Stimulated activated CD8-positive, alpha-beta memory T cell treated with anti-CD3 and anti-CD28 coated beads, Interleukin-12 subunit alpha, Interleukin-12 subunit beta, amount 100 ng/mL, for 4 hours (primary cell): Measurements from ENCODE around the gene PSMB7.

Experiments
- DNase-seq: peaks from one replicate; pipeline ENCODE4 v3.0.0-alpha.2; 2020; ENCODE audit warnings: low read depth

The PSMB7 gene

DNA sequence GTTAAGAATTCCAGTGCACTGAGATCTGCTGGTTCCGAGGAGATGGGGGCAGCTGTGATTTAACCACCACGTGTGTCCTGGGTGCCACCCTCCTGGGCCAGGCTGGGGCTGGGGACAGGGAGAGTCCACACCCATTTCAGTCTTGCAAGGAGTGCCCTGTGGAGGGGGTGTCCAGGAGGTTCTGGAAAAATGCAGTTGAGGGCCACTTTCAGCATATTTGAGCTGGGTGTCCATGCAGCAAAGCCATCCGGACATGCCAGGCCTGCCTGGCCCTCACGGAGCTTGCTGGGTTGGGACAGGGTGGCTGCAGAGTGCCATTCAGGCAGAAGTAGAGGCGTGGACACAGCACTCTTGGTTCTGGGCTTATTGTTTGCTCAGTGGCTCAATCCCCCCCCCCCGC is 89.4 kb downstream of the PSMB7 start:
- DNase-seq: no peak

DNA sequence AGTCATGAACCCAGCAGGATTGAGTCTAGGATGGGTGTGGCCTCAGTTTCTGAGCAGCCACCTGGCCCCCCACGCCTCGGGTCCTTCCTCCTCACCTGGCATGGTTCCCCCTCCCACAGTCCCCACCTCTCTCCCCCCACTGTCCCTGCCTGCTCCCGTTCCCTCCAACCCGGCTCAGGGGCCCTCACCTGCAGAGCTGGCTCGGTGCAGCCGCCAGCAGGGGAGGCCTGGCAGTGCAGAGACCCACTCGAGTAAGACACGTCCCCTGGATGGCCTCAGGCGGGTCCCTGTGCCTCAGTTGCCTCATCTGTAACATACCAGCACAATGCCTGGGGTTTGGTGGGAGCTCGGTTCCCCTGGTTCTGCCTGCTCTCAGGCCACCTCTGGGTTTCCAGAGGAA is 91.3 kb downstream of the PSMB7 start:
- no peak for DNase-seq

DNA sequence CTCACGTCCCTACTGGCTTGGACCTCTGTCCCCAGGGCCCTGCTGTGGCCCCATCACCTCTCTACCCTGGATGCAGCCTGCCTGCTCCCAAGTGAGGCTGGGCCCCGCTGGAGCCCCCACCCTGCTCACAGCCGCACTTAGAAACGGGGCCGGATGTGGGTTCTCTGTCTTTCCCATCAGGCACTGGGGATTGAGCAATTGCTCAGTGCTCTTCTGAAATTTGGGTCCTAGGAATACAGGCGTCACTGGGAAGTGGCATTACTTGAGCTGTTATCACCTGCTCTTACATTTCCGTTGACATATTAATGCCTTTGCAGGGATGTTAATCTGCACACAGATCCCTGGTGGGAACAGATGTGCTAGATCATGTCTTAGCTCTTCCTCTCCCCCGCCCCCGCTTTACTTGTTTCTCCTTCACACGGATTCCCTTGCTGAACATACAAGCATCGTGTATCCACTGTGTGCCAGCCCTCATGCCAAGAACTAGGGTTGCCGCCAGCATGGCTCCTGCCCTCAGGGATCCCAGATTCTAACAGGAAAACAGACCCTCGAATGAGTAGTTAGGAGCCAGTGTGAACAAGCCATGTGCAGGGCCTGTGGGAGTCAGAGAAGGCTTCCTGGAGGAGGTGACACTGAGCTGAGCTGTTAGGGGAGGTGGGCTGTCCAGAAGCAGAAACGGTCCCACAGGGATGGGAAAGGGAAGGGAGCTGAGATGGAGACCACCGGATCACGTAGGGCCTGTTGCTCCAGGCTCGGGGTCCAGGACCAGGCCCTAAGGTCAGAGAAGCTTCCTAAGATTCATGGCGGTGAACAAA is 92.4 kb downstream of the PSMB7 start:
- DNase-seq: no peak

DNA sequence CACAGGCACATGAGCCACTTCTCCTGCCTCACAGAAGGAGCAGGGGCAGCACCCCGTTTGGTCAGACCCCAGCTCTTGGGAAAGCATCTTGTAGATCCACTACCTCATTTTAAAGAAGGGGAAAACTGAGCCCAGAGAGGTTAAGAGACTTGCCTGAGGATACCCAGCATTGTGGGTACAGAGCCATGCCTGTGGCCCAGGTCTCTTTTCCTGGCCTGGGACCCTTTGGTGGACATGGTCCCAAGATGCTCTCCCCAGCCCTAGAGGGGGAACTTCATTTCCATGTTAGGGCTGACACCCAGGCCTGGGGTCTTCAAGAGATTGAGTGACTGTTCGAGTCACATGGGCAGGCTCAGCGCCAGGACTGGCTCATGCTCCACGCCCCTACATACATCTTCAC is 93.3 kb downstream of the PSMB7 start:
- DNase-seq: no peak

DNA sequence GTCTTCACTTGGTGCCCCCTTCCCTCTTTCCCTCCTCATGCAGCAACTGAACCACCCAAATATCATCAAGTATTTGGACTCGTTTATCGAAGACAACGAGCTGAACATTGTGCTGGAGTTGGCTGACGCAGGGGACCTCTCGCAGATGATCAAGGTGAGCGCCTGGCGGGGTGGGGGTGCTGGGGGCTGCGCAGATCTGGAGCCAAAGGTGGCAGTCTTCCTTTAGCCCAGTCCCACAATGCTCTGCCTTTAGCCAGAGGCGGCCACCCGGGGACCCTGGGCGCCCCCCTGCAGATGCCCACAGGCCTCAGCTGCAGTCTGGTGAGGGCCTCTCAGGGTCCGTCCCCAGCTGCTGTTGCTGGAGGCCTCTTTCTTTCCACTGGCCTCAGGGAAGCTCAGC is 93.8 kb downstream of the PSMB7 start:
- DNase-seq: no peak

DNA sequence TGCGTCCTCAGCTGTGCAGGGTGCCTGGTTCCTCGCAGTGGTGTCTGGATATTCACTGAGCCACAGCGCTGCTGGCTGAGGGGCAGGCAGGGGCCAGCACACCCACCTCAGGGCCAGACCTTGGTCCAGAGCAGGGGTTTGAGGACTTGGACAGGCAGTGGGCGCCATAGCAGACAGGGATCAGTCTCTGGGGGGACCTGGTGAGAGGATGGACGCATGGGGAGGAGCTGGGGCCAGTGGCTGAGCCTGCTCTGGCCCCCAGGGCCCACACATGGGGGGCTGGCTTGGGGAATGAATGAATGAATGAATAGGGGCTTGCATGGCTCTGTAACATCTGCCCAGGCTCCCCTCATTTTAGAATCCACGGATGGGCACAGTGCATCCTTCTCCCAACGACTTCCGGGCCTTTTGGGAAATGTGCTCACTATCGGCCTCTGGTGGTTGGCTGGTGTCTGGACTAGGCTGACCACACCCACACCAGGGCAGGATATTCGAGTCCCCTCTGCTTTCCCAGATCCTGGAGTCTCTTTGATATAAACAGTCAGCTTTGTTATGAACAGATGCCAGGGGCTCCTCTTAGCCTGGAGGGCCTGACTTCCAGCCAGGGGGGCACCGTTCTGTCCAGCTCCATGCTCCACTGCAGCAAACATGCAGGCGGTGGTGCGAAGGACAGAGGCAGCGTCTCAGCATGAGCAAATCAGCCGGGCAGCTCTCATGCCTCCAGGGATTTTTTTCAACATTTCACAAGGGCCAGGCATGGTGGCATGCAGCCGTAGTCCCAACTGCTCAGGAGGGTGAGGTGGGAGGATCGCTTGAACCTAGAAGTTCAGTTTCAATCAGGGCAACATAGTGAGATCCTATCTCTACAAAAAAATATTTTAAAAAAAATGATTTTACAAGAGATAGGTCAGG is 94.9 kb downstream of the PSMB7 start:
- no peak for DNase-seq

DNA sequence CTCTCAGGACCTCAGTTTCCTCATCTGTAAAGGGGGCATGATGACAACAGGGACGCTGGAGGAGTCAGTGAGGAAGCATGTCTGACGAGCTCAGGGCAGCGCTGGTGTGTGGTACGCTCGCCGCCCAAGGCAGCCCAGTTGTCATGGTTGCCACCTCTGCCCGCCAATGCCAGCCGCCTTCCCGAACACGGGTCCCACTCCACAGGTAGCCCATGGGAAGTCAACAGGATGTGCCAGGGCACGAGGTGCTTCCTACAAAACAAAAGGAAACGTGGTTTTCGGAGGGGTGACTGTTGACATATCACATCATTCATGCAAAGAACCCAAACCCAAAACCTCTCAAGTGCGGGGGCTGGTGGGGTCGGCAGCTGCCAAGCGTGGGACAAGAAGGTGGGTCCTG is 99.4 kb downstream of the PSMB7 start:
- no peak for DNase-seq

DNA sequence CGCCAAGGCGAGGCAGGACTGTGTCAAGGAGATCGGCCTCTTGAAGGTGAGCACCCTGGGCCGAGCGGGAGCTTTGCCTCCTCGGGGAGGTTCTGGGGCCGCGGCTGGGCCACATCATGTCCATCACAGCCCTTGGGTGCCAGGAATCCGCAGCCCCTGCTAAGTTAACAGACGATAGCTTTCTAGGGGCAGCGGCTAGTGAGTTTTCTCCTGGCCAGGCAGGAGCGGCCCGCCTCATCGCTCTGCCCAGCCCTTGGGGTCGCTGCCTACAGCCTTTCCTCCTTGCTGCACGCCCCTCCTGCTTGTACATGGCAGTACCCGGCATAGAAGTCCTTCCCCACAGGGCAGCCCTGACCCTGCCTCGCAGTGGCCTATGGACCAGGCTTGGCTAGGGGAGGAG is 101.3 kb downstream of the PSMB7 start:
- DNase-seq: no peak

DNA sequence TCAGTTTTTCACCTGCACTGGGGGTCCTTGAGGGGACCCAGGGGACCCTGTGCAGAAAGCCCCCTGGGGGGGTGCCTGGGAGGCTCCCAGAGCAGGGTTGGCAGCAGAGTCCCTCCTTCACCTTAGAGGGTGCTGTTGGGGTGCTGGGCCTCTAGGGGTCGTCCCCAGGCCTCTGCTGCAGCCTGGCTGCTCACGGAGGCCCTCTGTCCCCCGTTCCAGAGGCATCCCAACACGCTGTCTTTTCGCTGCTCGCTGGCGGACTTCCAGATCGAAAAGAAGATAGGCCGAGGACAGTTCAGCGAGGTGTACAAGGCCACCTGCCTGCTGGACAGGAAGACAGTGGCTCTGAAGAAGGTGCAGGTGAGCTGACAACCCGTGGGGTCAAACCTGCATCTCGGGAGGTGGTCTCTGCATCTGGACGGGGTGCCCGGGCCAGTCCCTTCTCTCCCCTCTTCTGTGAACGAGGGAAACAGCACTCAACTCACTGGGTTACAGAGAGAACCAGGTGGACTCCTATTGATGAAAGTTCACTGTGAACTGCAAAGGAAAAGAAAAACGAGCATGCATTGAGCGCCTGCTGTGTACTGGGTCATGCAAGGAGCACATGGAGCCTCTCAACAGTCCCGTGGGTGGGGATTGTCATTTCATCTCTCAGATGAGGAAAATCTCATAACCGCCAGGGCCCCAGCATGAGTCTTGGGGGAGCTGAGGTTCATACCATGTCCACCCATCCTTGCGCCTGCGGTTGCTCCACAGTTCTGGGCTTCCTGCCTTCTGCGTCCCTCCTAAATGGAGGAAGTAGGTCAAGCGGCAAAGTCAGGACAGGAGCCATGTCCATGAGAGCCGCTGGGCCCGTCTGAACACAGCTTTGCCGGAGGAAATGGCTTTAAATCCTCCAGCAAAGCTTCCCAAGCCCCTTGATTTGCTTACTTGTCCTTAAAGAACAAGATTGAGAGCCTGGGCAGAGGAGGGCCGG is 102.7 kb downstream of the PSMB7 start:
- DNase-seq: no peak

DNA sequence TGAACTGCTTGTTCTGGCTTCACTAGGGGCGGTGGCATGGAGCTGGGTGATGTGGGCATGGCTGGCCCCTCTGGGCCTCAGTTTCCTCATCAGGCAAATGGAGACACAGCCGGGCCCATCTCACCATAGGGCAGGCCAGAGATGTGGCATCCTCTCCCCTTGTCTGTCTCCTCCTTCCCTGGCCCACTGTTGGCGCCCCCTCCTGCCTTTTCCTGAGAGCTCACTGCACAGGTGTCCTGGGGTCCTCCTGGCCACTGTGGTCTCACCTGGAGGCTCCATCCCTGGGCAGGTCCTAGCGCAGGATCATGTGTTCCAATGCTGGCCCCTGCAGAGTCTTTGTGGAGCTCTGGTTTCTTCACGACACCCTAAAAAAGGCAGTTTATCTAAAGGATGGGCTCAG is 104.0 kb downstream of the PSMB7 start:
- DNase-seq: no peak

DNA sequence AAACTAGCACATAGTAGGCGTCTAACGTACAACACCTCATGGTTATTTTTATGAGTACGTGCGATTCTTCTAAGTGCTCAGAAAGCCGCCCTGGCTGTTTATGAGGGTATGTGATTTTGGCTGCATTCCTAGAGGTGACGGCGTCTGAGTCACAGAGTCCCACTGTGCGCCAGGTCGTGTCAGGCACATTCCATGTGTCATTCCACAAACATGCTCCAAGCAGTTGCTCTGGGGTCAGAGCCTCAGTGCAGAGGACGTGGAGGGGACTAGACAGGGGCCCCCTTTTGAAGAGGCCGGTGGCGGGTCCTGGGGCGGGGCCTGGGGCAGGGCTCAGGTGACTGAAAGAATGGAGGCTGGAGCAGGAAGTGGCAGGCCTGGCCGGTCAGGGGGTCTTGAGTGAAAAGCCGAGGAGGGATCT is 105.6 kb downstream of the PSMB7 start:
- no peak for DNase-seq

DNA sequence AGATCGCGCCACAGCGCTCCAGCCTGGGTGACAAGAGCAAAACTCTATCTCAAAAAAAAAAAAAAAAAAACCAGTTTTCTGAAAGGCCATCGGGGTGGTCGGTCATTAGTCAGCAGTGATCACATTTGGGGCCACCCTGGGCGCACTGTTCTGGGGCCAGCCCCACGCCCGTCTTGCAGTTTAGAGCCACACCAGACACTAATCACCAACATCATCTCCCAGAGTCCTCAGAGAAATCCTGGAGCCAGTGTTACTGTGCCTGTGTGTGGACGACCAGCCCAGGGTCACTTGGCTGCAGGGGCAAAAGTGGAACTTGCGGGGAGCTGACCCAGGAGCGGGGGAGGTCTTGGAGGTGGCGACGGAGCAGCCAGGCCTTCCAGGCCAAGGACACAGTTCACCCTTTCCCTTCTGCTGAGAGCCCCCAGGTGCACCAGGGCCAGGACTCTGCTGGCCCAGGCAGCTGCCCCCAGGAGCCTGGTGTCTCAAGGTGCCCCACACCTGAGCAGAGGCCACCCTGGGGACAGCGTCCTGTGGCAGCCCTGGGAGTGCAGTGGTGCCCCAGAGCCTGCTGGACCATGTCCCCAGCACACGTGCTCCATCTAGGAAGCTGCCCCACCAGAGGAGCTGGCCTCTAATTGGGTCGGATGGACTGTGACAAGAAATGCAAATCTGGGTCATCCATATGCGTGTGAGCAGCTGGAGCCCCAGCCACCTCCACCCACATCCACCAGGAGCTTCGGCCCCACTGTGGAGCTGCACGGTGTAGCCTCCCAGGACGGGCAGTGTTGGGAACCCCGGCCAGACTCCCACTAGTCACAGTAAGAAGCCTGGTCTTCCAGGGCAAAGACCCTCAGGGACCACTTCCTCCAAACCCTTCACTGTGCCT is 106.4 kb downstream of the PSMB7 start:
- no peak for DNase-seq

DNA sequence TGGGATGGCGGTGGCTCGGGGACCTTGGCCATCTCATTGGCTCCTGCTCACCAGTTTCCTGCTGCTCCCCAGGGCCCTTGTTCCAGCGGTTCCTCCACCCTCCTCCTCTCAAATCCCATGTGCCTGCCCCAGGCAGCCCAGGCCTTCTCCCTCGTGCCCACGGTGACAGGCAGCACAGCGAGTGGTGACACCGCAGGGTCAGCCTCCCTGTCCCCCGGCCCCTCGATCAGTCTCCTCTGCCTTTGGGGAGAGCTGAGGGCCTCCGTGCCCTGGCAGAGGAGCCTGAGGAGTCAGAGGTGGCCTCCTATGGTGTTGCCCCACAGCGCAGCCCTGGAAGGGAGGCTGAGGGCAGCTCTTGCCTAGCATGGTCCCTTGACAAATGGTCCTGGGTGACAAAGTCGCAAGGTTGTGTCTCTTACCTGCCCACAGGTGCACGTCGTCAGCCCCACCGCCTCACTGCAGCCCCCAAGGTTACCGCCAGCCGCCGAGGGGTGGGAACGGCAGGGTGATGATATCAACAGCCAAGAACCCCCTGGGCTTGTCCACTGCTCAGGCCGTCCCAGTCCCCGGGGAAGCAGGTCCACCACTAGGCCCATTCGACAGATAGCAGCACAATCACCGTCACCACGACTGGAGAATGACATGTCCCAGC is 107.7 kb downstream of the PSMB7 start:
- no peak for DNase-seq

DNA sequence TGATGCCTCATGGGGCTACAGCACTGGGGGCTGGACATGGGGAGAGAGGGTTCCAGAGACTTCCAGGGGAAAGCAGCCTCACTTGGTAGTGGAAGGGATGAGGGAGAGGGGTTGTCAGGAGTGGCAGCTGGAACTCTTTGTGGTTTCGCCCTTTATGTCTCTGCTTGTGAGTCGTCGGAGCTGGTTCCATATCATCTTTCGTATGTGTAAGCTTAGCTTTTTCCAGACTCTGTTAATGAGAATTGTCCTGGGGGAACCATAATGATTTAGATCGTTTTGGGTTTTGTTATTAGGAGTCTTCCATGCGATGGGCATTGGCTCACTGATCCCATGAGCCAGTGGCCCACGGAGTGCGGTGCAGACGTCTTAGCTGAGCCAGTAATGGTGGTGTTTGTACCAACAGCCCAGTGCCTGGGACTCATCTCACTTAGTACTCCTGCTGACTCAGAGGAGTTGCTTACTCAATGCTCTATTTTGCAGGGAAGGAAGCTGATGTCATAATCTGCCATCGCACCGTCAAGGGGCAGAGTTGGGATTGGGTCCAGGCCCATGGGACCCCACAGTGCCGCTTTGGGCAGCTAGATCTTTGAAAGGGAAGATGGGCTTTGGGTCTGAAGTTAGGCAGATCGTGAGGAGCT is 109.0 kb downstream of the PSMB7 start:
- DNase-seq: no peak

DNA sequence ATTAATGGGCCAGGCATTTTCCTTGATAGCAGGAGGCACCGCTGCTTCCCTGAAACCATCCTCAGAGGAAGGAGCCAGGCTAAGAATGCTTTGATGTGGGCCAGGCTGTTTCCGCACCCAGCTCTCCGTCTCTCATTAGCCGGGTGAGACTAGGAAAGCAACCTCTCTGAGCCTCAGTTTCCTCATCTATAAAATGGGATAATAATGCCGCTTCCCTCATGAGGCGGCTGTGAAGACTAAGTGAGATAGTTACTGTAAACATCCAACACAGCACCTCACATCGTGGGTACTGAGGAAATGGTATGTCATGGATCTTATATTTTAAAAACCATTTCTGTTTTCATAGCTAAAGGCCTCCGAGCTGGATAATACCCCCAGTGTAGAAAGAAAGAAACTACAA is 111.0 kb downstream of the PSMB7 start:
- DNase-seq: no peak

DNA sequence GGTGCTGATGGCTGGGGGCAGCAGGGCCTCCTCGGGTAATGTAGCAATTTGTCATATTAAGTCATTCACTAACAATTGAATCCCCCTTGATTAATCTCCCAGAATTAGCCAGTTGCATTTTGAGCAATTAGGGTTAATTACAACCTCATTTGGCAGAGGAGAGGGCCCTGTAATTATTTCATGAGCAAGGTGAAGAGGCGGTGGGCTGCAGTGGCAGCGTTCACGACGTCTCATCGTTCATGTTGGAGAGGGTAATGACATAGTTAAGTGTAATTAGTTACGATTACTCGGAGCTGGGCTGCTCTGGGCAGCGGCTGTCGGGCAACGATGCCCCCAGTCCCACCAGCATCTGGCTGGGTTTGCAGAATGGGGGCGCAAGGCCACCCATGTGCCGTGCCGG is 111.5 kb downstream of the PSMB7 start:
- no peak for DNase-seq
